GM15510 (cell line): ENCODE data around the gene SLC7A5.

Experiments
- POLR2A ChIP-seq: IDR thresholded peaks from 3 replicates; pipeline ENCODE4 v1.6.1; 2011; ENCODE audit warnings: borderline replicate concordance; ENCODE audit not compliant: insufficient read length; ENCODE audit errors: extremely low read depth

SLC7A5 gene

DNA sequence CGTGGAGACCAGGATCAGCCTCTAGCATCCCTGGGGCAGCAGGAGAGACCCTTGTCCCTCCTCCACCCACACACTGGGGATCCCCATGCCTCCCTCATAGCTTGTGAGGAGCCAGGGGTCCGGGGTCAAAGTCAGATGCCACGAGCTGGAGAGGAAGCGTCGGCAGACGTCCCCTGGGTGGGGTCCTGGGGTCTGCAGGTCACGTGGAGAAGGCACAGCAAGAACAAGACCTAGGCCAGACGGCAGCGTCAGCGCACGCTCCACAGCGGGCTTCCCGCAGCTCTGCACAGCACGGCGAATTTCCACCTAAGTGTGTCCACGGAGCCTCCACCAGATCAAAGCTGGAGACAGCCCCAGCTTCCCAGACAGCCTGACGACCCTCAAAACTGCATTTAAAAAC, 49.3 kb downstream of the SLC7A5 start:
- no peak for TF ChIP-seq POLR2A

DNA sequence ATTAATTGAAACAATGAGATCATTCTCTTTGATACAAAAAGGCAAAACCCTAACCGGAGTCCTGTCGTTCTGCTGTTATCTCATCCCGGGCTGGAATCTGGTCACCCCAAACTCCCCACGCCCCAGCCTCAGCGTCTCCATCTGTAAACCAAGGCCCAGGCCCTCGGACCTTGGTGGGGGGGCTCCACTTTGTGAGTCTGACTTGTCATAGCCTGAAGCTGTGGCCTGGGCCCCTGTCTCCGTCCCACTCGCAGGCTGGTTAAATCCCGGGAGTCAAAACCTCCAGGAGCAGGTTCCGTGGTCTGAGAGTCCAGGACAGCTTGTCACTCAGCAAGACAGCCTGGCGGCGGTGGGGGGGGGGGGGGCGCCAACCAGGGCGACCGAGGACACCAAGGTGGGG, 50.0 kb downstream of the SLC7A5 start:
- TF ChIP-seq POLR2A = no peak

DNA sequence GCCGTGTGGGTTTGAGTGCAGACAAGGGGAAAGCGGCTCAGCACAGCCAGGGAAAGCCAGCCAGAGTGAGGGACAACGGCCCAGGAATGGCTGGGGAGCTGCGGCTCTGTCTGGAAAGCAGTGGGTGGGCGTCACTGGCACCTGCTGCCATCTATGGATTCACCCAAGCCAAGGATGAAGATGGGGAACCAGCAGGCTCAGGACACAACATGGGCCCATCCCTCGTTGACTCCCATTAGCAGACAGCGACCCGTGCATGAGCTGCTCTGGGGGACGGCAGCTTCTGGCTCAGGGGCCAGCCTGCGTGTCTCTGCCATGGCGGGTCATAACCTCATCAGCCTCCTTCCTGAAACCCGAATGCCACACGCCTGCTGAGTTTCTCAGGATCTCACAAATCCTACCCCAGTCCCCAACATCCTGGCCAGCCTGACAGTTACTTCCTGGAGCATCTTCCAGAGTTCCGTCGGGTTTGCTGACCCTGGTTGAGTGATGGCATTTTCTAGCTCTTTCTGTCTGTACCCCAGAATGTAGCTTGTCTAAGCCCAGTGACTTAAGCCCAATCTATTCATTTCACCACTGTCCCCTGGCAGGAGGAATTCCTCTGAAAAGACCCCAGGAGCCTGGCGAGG, 50.7 kb downstream of the SLC7A5 start:
- TF ChIP-seq POLR2A = no peak

DNA sequence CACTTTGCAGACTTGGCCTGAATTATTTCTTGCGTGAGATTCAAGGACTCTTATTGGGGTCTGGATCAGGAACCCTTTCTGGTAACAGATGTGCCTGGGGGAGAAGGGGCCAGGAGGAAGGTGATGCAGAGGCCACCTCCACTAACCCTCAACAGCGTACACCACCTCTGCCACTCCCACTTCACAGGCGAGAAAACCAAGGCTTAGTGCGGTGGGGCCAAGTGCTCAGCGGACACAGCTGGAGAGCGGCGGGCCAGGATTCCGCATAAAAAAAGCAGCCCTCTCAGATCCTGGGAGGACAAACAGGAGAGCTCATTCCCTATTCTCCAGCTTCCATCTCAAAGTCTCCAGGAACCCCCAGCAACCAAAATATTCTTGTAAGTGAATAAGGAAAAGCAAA, 51.4 kb downstream of the SLC7A5 start:
- TF ChIP-seq POLR2A = no peak

DNA sequence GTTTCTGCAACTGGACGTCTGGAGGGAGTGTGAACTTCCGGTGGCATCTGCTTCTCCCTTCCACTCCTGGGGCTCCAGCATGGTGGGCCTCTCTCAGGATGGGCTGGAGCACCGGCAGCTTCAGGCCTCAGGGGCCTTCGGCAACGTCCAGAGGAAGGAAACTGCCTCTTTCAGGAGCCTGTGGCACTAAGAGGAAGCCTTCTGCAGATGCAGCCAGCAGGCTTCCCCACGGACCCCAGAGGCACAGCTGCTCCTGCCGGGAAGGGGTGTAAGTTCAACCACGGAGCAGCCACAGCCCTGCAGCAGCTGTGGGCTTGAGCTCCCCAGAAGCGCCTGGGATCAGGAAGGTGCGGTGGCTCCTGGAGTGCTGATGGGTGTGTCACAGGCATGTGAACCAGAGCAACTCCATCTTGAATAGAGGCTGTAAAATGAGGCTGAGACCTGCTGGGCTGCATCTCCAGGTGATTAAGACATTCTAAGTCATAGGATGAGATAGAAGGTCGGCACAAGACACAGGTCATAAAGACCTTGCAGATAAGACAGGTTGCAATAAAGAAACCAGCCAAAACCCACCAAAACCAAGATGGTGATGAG, 52.7 kb downstream of the SLC7A5 start:
- TF ChIP-seq POLR2A = no peak

DNA sequence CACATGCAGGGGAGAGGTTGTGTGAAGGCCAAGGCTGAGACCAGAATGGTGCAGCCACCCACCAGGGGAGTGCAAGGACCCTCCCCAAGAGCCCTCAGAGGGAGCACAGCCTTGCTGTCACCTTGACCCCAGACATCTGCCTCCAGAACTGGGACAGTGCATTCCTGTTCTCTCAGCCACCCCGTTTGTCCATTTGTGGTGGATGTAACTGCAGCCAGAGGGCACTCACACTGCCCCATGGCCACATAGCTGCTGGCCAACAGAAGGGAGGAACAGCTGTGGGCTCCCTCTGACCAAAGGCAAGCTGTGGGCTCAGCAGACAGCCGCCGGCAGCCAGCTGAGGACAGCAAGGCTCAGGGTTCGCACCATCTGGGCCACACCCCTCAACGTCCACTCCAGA, 53.7 kb downstream of the SLC7A5 start:
- TF ChIP-seq POLR2A = no peak

DNA sequence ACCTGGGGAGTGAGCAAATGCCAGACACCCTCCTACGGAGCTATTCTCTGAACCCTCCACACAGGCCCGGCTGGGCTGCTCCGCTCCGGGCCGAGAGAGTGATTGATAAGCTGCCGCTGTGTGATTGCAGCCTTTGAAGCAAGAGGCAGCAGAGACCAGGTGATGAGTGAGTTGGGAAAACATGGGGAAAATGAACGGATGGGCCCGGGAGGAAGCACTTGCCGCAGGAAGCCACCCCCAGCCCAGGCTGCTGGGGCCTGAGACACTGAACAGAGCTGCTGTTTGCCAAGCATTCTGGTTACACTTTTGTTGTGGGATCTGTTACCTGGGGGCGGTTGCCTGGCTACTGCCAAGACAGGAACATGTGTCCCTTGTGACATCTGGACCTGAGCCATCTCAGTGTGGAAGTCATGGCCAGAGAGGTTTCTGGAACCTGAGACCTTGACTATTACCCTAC, 57.1 kb downstream of the SLC7A5 start:
- no peak for TF ChIP-seq POLR2A

DNA sequence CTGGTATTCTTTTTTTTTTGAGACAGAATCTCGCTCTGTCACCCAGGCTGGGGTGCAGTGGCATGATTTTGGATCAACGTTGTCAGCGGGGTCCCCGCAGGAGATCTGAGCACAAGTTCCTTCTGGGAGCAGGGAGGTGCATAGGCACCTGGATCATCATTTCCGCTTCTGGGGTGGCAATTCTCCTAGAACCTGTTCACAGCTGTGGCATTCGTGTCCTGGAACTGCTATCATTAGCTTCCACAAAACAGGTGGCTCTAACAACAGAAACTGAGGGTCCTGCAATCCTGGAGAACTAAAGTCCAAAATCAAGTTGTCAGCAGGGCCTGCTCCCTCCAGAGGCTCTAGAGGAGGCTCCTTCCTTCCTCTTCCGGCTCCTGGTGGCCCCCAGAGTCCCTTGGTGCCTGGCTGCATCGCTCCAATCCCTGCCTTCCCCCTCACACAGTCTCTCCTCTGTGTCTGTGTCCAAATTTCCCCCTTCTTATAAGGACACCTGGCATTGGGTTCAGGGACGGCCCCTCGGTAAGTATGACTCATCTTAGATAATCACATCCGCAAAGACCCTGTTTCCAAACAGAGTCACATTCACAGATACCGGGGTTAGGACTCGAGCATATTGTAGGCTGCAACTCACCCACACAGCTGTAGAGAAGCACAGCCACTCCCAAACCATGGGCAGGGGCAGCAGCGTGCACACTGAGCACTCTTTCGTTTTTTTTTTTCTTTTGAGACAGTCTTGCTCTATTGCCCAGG, 60.0 kb downstream of the SLC7A5 start:
- TF ChIP-seq POLR2A = peak; percentile 33

DNA sequence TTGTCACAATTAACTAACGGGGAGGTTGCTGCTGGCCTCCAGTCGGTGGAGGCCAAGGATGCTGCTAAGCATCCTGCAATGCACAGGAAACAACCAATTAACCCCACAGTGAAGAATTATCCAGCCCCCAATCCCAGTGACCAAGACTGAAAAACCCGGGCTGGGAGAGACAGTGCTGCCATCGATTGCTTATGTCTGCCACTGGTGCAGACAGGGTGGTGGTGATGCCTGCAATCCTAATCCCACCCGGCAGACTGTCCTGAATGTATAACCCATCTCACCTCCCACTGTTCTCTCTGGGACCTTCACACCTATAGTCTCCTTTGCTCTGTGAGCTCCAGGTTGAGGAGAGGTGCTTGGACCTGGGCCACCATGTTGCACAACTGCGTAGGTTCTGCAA, 61.2 kb downstream of the SLC7A5 start:
- TF ChIP-seq POLR2A = no peak

DNA sequence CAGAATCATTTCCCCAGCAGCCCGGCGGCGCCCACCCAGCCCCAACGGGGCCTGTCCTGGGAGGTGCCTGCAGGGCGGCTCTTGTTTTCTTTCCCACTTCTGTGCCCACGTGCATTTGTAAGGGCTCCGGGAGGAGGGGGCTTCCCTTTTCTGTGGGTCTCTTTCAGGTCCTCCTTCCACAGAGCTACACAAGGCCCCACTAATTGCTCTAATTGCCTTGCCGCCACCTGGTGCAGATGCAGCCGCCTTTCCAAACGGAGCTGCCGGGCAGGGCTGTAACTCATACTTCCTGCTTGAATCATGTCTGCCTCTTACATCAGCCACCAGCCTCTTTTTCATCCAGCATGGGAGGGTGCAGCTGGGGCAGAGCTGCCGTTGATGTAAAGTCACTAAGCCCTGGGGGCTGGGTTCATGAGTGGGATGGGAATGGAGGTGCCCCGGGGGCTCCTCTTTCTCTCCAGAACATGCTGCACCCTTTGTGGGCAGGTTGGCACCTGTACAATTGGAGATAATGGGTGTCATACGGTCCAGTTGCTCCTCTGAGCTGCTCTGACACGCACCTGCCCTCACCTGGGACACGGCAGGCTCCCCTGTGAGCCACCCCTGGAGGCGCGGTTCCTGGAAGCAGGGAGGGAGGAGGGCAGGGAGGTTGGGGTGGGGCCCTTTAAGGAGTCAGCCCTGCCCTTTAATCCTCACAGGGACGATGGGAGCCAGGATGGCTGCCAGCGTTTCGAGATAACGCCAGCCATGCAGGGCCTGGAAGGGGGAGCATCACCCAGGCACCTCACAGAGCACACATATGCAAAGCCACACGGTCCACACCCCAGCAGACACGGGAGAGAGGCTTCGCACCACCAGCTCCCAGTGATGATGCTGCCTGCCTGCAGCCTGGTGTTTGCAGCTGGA, 62.4 kb downstream of the SLC7A5 start:
- TF ChIP-seq POLR2A = peak; percentile 40

DNA sequence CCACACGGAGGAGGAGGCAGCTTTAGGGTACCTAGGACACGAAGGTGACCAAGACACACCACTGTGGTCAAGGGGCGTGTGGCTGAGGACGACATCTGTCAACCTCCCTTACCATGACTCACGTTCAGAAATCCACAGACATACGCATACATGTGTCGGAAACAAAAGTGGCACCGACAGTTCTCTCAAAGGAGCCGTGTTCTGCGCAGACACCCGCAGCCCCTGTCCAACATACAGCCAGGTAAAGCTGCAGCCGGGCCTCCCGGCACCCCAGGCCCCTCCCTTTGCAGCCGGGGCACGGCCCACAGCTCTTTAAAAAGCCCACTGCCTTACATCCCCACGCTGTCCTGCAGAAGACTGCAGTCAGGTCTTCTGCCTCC, 63.1 kb downstream of the SLC7A5 start:
- TF ChIP-seq POLR2A = no peak

DNA sequence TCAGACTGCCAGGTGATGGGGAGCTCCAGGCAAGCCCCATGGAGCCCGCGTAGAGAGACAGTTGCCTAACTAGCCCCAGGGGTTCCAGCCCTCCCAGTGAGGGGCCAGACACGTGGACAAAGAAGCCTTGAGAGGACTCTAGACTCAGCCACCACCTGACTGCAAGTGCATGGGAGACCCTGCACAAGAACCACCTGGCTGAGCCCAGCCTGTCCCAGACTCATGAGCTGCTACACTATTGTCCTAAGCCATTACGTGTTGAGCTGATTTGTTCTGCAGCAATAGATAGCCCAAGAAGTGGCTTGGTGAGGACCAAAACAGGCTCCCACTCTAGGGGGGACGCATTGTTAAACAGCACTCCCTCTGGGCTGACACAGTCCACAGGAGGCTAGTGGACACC, 65.9 kb downstream of the SLC7A5 start:
- TF ChIP-seq POLR2A = no peak

DNA sequence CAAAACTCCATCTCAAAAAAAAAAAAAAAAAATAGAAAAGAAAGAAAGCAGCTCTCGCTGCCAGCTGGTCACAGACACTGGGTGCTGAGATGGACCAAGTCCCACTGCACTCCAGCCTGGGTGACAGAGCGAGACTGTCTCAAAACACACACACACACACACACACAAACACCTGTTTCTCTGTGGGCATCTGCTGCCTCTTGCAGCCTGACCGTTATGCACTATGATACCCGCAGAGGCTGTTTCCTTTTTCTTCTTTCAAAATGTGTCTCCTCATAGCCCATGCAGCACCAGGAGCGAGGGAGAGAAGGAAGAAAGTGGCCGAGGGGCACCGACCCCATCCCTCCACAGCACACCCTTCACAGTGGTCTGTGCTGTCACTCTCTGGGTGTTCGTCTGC, 66.6 kb downstream of the SLC7A5 start:
- TF ChIP-seq POLR2A = no peak

DNA sequence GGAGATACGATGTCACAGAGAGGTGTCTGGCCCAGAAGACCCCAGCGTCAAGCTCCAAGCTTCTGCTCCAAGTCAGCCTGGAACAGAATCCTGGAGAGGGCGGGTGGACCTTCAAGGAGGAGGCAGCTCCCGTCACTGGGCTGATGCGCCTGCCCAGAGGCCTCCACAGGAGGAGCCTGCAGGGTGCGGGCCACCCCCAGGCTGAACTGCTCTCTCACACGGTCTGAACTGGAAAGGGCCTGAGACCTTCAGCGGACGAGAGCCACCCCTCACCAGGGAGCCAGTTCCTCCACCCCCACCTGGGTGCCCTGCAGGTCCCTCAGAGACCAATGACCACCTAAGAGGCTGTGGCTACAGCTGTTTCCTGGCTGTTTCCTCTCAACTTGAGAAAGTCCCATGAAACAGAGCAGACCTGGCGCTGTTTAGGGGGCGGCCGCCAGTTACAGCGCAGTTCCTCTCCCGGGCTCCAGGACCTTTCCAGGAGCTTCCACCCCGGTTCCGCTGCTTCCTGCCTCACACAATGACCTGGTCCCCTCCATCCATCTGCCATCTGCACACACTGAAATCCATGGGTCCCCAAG, 67.5 kb downstream of the SLC7A5 start:
- TF ChIP-seq POLR2A = no peak

DNA sequence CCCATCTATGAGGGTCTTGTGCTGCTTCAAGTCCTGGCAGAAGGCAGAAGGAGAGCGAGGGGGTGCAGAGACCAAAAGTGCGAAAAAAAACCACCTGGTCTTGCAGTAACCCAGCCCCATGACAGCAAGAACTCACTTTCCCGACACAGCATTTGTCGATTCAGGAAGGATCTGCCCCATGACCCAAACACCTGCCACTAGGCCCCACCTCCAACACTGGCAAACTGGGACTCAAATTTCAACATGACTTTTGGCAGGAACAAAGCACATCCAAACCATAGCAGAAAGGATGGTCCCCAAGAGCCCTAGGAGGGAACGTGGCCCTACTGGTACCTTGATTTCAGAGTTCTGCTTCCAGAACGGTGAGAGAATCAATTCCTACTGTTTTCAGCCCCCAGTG, 68.8 kb downstream of the SLC7A5 start:
- no peak for TF ChIP-seq POLR2A
